Measurements from ENCODE around the gene COMT.
"Not testable (repeated sequence)": the region's sequence is repeated elsewhere in the genome, so short reads cannot be mapped to it uniquely, and the experiment has no call there.

Gene COMT

DNA sequence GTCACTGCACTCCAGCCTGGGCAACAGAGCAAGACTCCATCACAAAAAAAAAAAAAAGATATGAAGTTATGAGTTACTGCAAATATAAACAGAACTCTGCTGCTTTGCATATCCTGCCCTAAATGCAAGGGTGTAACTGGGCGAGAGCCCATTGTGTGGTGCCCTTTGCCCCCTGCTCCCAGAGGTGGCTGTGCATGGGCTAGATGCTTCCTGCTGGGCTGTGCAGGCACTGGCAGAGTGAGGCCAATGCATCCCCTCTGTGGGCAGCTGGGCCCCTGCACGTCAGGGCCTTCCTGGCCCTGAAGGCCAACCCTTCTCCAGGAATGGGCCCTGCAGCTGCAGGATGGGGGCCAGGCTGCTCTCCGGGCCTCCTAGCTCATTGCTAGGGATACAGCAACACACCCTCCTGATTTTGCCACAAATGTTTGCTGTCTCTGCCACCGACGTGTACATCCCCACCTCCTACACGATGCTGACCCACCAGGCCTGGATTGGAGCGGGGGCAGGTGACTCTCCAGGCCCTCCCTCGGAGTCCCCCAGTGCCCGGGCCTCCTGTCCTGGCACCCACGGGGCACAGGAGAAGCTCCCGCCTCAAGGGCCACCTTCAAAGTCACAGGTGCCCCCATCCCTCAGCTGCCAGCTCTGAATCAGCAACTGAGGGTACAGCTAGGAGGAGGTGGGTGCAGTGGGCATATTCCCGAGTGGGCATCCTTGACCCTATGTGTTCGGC is 40.7 kb upstream of the COMT start:
- Histone ChIP-seq H3K9me3 (ENCODE audit: control insufficient read depth in 2 of 2, low read length in 2 of 2) (no peaks in the 10 kb centered on the region), H3K27me3 (ENCODE audit: control insufficient read depth in 1 of 2, insufficient read depth in 2 of 2, low read length in 2 of 2) (no peaks in the 10 kb centered on the region), H3K9ac (ENCODE audit: low read length in 2 of 2) (no peak overlapping the region), H3K4me3 (ENCODE audit: low read length in 2 of 2) (no peak overlapping the region), H3K27ac (ENCODE audit: low read length) (no peak overlapping the region), H3K36me3 (ENCODE audit: control insufficient read depth in 2 of 2, insufficient read depth in 2 of 2, low read length in 2 of 2) (peaks cover 3 to 13% of the 10 kb centered on the region in 2 donors), H3K4me1 (ENCODE audit: control insufficient read depth, insufficient read depth, low read length) (no peaks in the 10 kb centered on the region)

DNA sequence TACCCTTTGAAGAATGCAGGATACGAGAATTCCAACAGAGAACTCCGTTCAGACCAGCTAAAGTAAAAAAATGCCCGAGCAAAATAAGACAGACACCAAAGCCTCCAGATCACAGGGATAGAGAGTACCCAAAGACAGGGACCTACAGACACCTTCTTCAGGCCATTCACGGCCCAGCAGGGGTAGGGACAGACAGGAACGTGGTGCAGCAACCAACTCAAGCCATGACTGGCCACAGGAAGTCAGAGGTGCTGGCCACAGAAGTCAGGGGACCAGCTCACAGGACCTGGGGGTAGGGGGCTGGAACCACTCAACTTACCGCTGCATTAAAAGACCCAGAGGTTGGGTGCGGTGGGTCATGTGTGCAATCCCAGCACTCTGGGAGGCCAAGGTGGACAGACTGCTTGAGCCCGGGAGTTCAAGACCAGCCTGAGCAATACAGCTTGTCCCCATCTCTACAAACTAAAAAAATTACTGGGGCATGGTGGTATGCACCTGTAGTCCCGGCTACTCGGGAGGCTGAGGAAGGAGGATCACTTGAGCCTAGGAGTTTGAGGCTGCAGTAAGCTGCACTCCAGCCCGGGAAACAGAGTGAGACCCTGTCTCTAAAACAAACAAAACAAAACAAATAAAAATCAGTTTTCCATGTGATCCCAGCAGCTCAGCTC is 39.9 kb upstream of the COMT start:
- peaks cover 7 to 15% of the 10 kb centered on the region in 2 donors for H3K36me3 ChIP-seq (ENCODE audit: control insufficient read depth in 2 of 2, insufficient read depth in 2 of 2, low read length in 2 of 2)

DNA sequence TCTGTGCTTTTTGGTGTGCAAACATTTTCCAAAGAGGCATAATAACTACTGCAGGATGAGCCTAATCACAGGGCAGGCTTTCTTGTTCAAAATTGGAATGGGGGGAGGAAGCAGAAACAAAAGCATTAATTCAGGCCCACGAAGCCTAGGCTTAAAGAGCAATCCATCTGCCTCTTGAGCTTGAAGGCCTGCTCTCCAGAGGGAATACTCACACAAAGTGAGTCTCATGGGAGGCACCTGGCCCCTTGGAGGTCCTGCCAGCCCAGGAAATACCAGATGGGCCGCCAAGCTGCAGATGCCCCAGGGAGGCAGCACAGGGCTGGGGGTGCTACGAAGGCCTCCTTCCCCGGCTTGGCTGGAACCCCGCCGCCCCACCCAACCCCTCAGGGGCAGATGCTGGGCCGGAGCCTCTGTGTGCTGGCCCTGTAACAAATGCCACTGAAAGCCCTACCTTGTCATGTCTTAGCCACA is 39.3 kb upstream of the COMT start:
- no peak overlapping the region for H3K9ac ChIP-seq (ENCODE audit: low read length in 2 of 2)
- H3K36me3 ChIP-seq (ENCODE audit: control insufficient read depth in 2 of 2, insufficient read depth in 2 of 2, low read length in 2 of 2): peaks cover 7 to 13% of the 10 kb centered on the region in 2 donors
- H3K27ac ChIP-seq (ENCODE audit: low read length): no peak overlapping the region
- no peaks in the 10 kb centered on the region for H3K9me3 ChIP-seq (ENCODE audit: control insufficient read depth in 2 of 2, low read length in 2 of 2)
- no peak overlapping the region for H3K4me3 ChIP-seq (ENCODE audit: low read length in 2 of 2)
- no peaks in the 10 kb centered on the region for H3K27me3 ChIP-seq (ENCODE audit: control insufficient read depth in 1 of 2, insufficient read depth in 2 of 2, low read length in 2 of 2)
- H3K4me1 ChIP-seq (ENCODE audit: control insufficient read depth, insufficient read depth, low read length): no peaks in the 10 kb centered on the region

More for the DNA sequence above, 39.9 kb upstream of the COMT start:
- Histone ChIP-seq H3K4me1 (ENCODE audit: control insufficient read depth, insufficient read depth, low read length) (no peaks in the 10 kb centered on the region), H3K4me3 (ENCODE audit: low read length in 2 of 2) (no peak overlapping the region), H3K9ac (ENCODE audit: low read length in 2 of 2) (no peak overlapping the region), H3K27ac (ENCODE audit: low read length) (no peak overlapping the region), H3K27me3 (ENCODE audit: control insufficient read depth in 1 of 2, insufficient read depth in 2 of 2, low read length in 2 of 2) (no peaks in the 10 kb centered on the region), H3K9me3 (ENCODE audit: control insufficient read depth in 2 of 2, low read length in 2 of 2) (no peaks in the 10 kb centered on the region)

- no peaks in the 10 kb centered on the region for H3K4me1 ChIP-seq (ENCODE audit: control insufficient read depth, insufficient read depth, low read length)
- H3K9me3 ChIP-seq (ENCODE audit: control insufficient read depth in 2 of 2, low read length in 2 of 2): no peaks in the 10 kb centered on the region
- H3K9ac ChIP-seq (ENCODE audit: low read length in 2 of 2): no peak overlapping the region
- peaks cover 7 to 11% of the 10 kb centered on the region in 2 donors for H3K36me3 ChIP-seq (ENCODE audit: control insufficient read depth in 2 of 2, insufficient read depth in 2 of 2, low read length in 2 of 2)
- no peak overlapping the region for H3K27ac ChIP-seq (ENCODE audit: low read length)
- H3K27me3 ChIP-seq (ENCODE audit: control insufficient read depth in 1 of 2, insufficient read depth in 2 of 2, low read length in 2 of 2): no peaks in the 10 kb centered on the region
- H3K4me3 ChIP-seq (ENCODE audit: low read length in 2 of 2): no peak overlapping the region
These were observed 38.5 kb upstream of the COMT start for GRCh38 chr22:19903031-19903430.

DNA sequence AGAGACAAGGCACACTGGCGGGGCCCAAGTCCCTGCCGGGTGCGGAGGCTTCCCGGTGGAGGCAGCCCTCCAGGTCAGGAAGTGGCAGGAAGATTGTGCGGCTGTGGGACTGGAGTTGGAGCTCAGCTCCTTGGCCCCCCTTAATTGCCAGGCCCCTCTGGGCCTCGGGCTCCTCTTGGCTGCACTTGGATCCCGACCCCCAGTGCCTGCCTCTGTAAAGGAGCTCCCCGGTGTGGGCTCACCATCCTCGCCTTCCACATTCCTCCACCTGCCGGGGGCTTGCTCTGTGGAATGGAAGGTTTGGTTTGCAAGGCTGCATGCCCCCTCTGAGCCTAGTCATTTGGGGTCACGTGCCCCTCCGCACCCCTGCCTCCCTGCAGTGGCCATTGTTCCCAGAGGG is 38.1 kb upstream of the COMT start:
- Histone ChIP-seq H3K9me3 (ENCODE audit: control insufficient read depth in 2 of 2, low read length in 2 of 2) (no peaks in the 10 kb centered on the region), H3K4me1 (ENCODE audit: control insufficient read depth, insufficient read depth, low read length) (no peaks in the 10 kb centered on the region), H3K27ac (ENCODE audit: low read length) (no peak overlapping the region), H3K4me3 (ENCODE audit: low read length in 2 of 2) (no peak overlapping the region), H3K36me3 (ENCODE audit: control insufficient read depth in 2 of 2, insufficient read depth in 2 of 2, low read length in 2 of 2) (peaks cover 7 to 15% of the 10 kb centered on the region in 2 donors), H3K27me3 (ENCODE audit: control insufficient read depth in 1 of 2, insufficient read depth in 2 of 2, low read length in 2 of 2) (no peaks in the 10 kb centered on the region), H3K9ac (ENCODE audit: low read length in 2 of 2) (no peak overlapping the region)

DNA sequence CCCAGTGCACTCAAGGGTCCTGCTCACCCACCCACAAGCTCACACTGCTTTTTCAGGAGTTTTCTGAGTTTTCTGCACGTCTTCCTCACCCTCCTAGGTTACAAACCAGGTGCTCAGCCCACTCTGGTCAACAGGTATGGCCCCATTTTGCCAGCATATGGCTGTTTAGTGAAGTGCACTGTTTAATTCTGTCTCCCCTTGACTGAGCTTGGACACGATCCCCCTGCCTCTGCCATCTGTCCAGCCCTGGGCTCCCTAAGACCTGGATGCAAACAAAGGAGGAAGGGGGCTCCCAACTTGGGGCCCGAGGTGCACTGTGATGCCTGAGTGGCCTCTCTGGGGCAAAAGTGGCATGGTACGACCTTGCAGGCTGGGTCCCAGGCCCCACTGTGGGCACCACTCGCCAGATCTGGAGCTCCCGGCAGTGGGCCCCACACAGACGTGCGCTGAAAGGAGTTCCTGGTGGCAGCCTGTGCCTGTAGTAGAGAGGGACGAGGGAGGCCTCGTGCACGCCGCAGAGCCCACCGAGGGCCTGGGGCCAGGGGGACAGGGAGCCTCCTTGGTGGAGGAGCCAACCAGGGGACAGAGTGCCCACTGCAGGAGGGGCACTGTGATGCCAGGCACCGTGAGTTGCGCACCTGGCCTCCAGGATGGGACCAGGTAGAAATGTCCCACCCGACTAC is 37.3 kb upstream of the COMT start:
- Histone ChIP-seq H3K27ac (ENCODE audit: low read length) (no peak overlapping the region), H3K36me3 (ENCODE audit: control insufficient read depth in 2 of 2, insufficient read depth in 2 of 2, low read length in 2 of 2) (peaks cover 7 to 15% of the 10 kb centered on the region in 2 donors)

DNA sequence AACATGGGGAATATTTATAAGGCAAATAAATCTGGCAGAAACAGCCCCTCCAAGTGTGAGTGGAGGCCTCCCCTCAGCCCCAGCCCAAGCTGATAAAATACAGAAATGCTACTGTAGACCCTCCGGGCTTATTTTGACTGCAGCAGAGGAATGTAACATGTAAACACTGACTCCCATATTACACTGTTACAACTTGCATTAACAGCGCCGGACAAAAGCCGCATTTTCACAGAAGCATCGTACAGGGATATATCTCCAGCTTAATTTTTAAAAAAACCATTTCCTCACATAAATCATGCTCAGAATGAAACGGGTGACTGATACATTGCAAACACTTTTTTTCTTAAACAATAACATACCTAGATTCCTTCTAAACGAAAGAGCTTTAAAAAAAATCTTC is 36.6 kb upstream of the COMT start:
- no peaks in the 10 kb centered on the region for H3K27me3 ChIP-seq (ENCODE audit: control insufficient read depth in 1 of 2, insufficient read depth in 2 of 2, low read length in 2 of 2)
- H3K4me3 ChIP-seq (ENCODE audit: low read length in 2 of 2): no peak overlapping the region
- peaks cover 4 to 12% of the 10 kb centered on the region in 2 donors for H3K36me3 ChIP-seq (ENCODE audit: control insufficient read depth in 2 of 2, insufficient read depth in 2 of 2, low read length in 2 of 2)
- H3K9me3 ChIP-seq (ENCODE audit: control insufficient read depth in 2 of 2, low read length in 2 of 2): no peaks in the 10 kb centered on the region
- H3K4me1 ChIP-seq (ENCODE audit: control insufficient read depth, insufficient read depth, low read length): no peaks in the 10 kb centered on the region
- no peak overlapping the region for H3K27ac ChIP-seq (ENCODE audit: low read length)
- no peak overlapping the region for H3K9ac ChIP-seq (ENCODE audit: low read length in 2 of 2)

More for the DNA sequence above, 37.3 kb upstream of the COMT start:
- Histone ChIP-seq H3K4me1 (ENCODE audit: control insufficient read depth, insufficient read depth, low read length) (no peaks in the 10 kb centered on the region), H3K9me3 (ENCODE audit: control insufficient read depth in 2 of 2, low read length in 2 of 2) (no peaks in the 10 kb centered on the region), H3K27me3 (ENCODE audit: control insufficient read depth in 1 of 2, insufficient read depth in 2 of 2, low read length in 2 of 2) (no peaks in the 10 kb centered on the region), H3K9ac (ENCODE audit: low read length in 2 of 2) (no peak overlapping the region), H3K4me3 (ENCODE audit: low read length in 2 of 2) (no peak overlapping the region)

- H3K9me3 ChIP-seq (ENCODE audit: control insufficient read depth in 2 of 2, low read length in 2 of 2): no peaks in the 10 kb centered on the region
- no peak overlapping the region for H3K9ac ChIP-seq (ENCODE audit: low read length in 2 of 2)
- H3K36me3 ChIP-seq (ENCODE audit: control insufficient read depth in 2 of 2, insufficient read depth in 2 of 2, low read length in 2 of 2): peaks cover 4 to 14% of the 10 kb centered on the region in 2 donors
- no peaks in the 10 kb centered on the region for H3K27me3 ChIP-seq (ENCODE audit: control insufficient read depth in 1 of 2, insufficient read depth in 2 of 2, low read length in 2 of 2)
- H3K4me3 ChIP-seq (ENCODE audit: low read length in 2 of 2): no peak overlapping the region
- H3K4me1 ChIP-seq (ENCODE audit: control insufficient read depth, insufficient read depth, low read length): no peaks in the 10 kb centered on the region
- H3K27ac ChIP-seq (ENCODE audit: low read length): no peak overlapping the region
These were observed 36.0 kb upstream of the COMT start for GRCh38 chr22:19905347-19906276.

- not testable (repeated sequence) for H3K9ac ChIP-seq (ENCODE audit: low read length in 2 of 2); H3K4me1 ChIP-seq (ENCODE audit: control insufficient read depth, insufficient read depth, low read length); H3K27ac ChIP-seq (ENCODE audit: low read length); H3K27me3 ChIP-seq (ENCODE audit: control insufficient read depth in 1 of 2, insufficient read depth in 2 of 2, low read length in 2 of 2); H3K4me3 ChIP-seq (ENCODE audit: low read length in 2 of 2); H3K9me3 ChIP-seq (ENCODE audit: control insufficient read depth in 2 of 2, low read length in 2 of 2)
- peaks cover 4 to 16% of the 10 kb centered on the region in 2 donors for H3K36me3 ChIP-seq (ENCODE audit: control insufficient read depth in 2 of 2, insufficient read depth in 2 of 2, low read length in 2 of 2)
These were observed 34.7 kb upstream of the COMT start for GRCh38 chr22:19906864-19907263.

DNA sequence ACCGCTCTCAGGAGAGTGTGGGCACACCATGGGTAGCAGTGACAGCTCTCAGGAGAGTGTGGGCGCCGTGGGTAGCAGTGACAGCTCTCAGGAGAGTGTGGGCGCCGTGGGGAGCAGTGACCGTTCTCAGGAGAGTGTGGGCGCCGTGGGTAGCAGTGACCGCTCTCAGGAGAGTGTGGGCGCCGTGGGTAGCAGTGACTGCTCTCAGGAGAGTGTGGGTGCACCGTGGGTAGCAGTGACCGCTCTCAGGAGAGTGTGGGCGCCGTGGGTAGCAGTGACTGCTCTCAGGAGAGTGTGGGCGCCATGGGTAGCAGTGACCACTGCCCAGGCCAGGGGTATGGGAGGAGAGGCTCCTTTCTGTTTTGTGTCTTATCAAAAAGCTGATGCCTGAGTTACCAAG is 33.7 kb upstream of the COMT start:
- H3K4me3 ChIP-seq (ENCODE audit: low read length in 2 of 2); H3K27ac ChIP-seq (ENCODE audit: low read length); H3K4me1 ChIP-seq (ENCODE audit: control insufficient read depth, insufficient read depth, low read length); H3K9me3 ChIP-seq (ENCODE audit: control insufficient read depth in 2 of 2, low read length in 2 of 2); H3K9ac ChIP-seq (ENCODE audit: low read length in 2 of 2); H3K27me3 ChIP-seq (ENCODE audit: control insufficient read depth in 1 of 2, insufficient read depth in 2 of 2, low read length in 2 of 2): not testable (repeated sequence)
- H3K36me3 ChIP-seq (ENCODE audit: control insufficient read depth in 2 of 2, insufficient read depth in 2 of 2, low read length in 2 of 2): peaks cover 4 to 18% of the 10 kb centered on the region in 2 donors

Data from stomach smooth muscle (tissue), 2 donors.